K562 (cell line): Measurements from ENCODE around the gene LCTL.

Experiments used
- CEBPB ChIP-seq: fragments of 450-650 bp; IDR thresholded peaks from 2 replicates; pipeline ENCODE4 v1.6.1; 2016; ENCODE audit warnings: missing genetic modification characterization, missing compliant biosample characterization
- FOXA3 ChIP-seq, 2 experiments: fragments of 450-650 bp in 1 of 2; sonication (generic) in 1 of 2; formaldehyde crosslinking; IDR thresholded peaks in 1 of 2; conservative IDR thresholded peaks in 1 of 2; 2 replicates each; pipeline versions ENCODE4 v1.4.0 to v1.8.0; 2020 to 2022; ENCODE audit warnings: mild to moderate bottlenecking in 2 of 2, missing genetic modification reagents in 1 of 2
- GABPA ChIP-seq: fragments of 200-800 bp; sonication (Bioruptor generic); conservative IDR thresholded peaks from 2 replicates; pipeline ENCODE4 v1.6.1; 2016; ENCODE audit warnings: low read depth, missing genetic modification characterization, missing compliant biosample characterization
- ID3 ChIP-seq, 2 experiments: fragments of 250-450 bp in 1 of 2; fragments of 450-650 bp in 1 of 2; sonication (Bioruptor Pico) in 1 of 2; IDR thresholded peaks; 2 replicates each; pipeline versions ENCODE4 v1.6.1 to v1.8.0; 2016 to 2021; ENCODE audit warnings: mild to moderate bottlenecking in 2 of 2, moderate library complexity in 2 of 2, missing compliant biosample characterization in 1 of 2, missing genetic modification characterization in 1 of 2
- NFXL1 ChIP-seq: fragments of 450-650 bp; formaldehyde crosslinking; IDR thresholded peaks from 2 replicates; pipeline ENCODE4 v1.4.0; 2021; ENCODE audit warnings: mild to moderate bottlenecking
- PHF21A ChIP-seq: fragments of 450-650 bp; IDR thresholded peaks from 2 replicates; pipeline ENCODE4 v1.6.1; 2017; ENCODE audit warnings: low read depth, borderline replicate concordance
- VEZF1 ChIP-seq: fragments of 200-800 bp; sonication (Bioruptor generic); IDR thresholded peaks from 2 replicates; pipeline ENCODE4 v1.6.1; 2017; ENCODE audit warnings: missing genetic modification characterization, missing compliant biosample characterization
- ZNF274 ChIP-seq: IDR thresholded peaks from 2 replicates; pipeline ENCODE4 v1.6.1; 2011; ENCODE audit warnings: low read depth, mild to moderate bottlenecking, low read length, moderate library complexity, borderline replicate concordance
- TF ChIP-seq, protein P1 (sequence below), 2 experiments: fragments of 450-650 bp in 1 of 2; sonication (generic) in 1 of 2; formaldehyde crosslinking in 1 of 2; IDR thresholded peaks in 1 of 2; conservative IDR thresholded peaks in 1 of 2; 2 replicates each; pipeline versions ENCODE4 v1.6.1 to v1.8.1; 2016 to 2023; ENCODE audit warnings: mild to moderate bottlenecking in 2 of 2, moderate library complexity in 2 of 2, inconsistent platforms in 1 of 2, missing genetic modification reagents in 1 of 2
- TF ChIP-seq, protein P2 (sequence below), 3 experiments: IDR thresholded peaks in 2 of 3; conservative IDR thresholded peaks in 1 of 3; 2 replicates each; pipeline ENCODE4 v1.5.1; 2011 to 2012; ENCODE audit warnings: low read length in 3 of 3, mild to moderate bottlenecking in 3 of 3, control low read depth in 2 of 3, improper control_type of control experiment in 1 of 3, inconsistent platforms in 1 of 3, low read depth in 1 of 3, mixed read lengths in 1 of 3, moderate library complexity in 1 of 3; ENCODE audit not compliant: insufficient read depth in 2 of 3
- TF ChIP-seq, protein P3 (sequence below): fragments of 250-450 bp; sonication (Bioruptor Pico); IDR thresholded peaks from 2 replicates; pipeline ENCODE4 v1.5.0; 2020; ENCODE audit warnings: mild to moderate bottlenecking, borderline replicate concordance

- TF ChIP-seq, protein P1, sequence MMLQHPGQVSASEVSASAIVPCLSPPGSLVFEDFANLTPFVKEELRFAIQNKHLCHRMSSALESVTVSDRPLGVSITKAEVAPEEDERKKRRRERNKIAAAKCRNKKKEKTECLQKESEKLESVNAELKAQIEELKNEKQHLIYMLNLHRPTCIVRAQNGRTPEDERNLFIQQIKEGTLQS (IDR thresholded peaks at IDR 0.05) = no peak
- TF ChIP-seq, protein P1 (CRISPR knock-in tag; conservative IDR thresholded peaks at IDR 0.05) = no peak
- no peak for TF ChIP-seq ID3 (CRISPR knock-in tag; IDR thresholded peaks at IDR 0.05)
- TF ChIP-seq ID3 (tag; IDR thresholded peaks at IDR 0.05) = no peak
- TF ChIP-seq, protein P2, sequence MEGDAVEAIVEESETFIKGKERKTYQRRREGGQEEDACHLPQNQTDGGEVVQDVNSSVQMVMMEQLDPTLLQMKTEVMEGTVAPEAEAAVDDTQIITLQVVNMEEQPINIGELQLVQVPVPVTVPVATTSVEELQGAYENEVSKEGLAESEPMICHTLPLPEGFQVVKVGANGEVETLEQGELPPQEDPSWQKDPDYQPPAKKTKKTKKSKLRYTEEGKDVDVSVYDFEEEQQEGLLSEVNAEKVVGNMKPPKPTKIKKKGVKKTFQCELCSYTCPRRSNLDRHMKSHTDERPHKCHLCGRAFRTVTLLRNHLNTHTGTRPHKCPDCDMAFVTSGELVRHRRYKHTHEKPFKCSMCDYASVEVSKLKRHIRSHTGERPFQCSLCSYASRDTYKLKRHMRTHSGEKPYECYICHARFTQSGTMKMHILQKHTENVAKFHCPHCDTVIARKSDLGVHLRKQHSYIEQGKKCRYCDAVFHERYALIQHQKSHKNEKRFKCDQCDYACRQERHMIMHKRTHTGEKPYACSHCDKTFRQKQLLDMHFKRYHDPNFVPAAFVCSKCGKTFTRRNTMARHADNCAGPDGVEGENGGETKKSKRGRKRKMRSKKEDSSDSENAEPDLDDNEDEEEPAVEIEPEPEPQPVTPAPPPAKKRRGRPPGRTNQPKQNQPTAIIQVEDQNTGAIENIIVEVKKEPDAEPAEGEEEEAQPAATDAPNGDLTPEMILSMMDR (IDR thresholded peaks at IDR 0.05 in 2 of 3, conservative IDR thresholded peaks at IDR 0.05 in 1 of 3; ENCODE audit: insufficient read depth in 2 of 3, low read depth in 1 of 3, low read length in 3 of 3) = no peak
- TF ChIP-seq VEZF1 (CRISPR knock-in tag) = no peak
- TF ChIP-seq FOXA3 (CRISPR knock-in tag; conservative IDR thresholded peaks at IDR 0.05 in 1 of 2, IDR thresholded peaks at IDR 0.05 in 1 of 2) = peak in 1 of 2 experiments; percentile 5; a peak in 1 of 4 replicates
- TF ChIP-seq CEBPB (tag) = no peak
- TF ChIP-seq, protein P3, sequence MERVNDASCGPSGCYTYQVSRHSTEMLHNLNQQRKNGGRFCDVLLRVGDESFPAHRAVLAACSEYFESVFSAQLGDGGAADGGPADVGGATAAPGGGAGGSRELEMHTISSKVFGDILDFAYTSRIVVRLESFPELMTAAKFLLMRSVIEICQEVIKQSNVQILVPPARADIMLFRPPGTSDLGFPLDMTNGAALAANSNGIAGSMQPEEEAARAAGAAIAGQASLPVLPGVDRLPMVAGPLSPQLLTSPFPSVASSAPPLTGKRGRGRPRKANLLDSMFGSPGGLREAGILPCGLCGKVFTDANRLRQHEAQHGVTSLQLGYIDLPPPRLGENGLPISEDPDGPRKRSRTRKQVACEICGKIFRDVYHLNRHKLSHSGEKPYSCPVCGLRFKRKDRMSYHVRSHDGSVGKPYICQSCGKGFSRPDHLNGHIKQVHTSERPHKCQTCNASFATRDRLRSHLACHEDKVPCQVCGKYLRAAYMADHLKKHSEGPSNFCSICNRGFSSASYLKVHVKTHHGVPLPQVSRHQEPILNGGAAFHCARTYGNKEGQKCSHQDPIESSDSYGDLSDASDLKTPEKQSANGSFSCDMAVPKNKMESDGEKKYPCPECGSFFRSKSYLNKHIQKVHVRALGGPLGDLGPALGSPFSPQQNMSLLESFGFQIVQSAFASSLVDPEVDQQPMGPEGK (CRISPR knock-in tag) = no peak
- TF ChIP-seq PHF21A = no peak
- no peak for TF ChIP-seq ZNF274
- TF ChIP-seq GABPA (tag) = no peak
- no peak for TF ChIP-seq NFXL1 (CRISPR knock-in tag)
These were observed 60.4 kb downstream of the LCTL start for GRCh38 chr15:66505430-66505811.
